Choroid plexus epithelial cell (primary cell): Measurements from ENCODE around the gene THAP8.
A peak's percentile ranks its signal among the peaks of the same experiment; 100 is the strongest.

Experiments
- DNase-seq: peaks from one replicate; pipeline ENCODE4 v3.0.0-alpha.2; 2010; ENCODE audit warnings: low read depth
- H3K4me3 ChIP-seq: 2 replicates; pipeline ENCODE4 v1.5.1; 2011; ENCODE audit warnings: low read depth, mild to moderate bottlenecking, control low read depth, low read length, moderate library complexity
- CTCF ChIP-seq: conservative IDR thresholded peaks from 2 replicates; pipeline ENCODE4 v1.5.1; 2011; ENCODE audit warnings: low read depth, mild to moderate bottlenecking, control low read depth, inconsistent platforms, low read length, moderate library complexity

The THAP8 gene

GRCh38 chr19:35986664-35987570 lies 67.2 kb downstream of the THAP8 start:
- peak overlapping the region; percentile 34 for H3K4me3 ChIP-seq
- TF ChIP-seq CTCF = no peak
- no peak for DNase-seq

- H3K4me3 ChIP-seq = no peak overlapping the region
- no peak for TF ChIP-seq CTCF
- no peak for DNase-seq
Observed at GRCh38 chr19:35986111-35986510, 68.0 kb downstream of the THAP8 start.
